ENCODE data around the gene GNAT2. TPM values are rescaled to one million over a fixed set of nuclear protein-coding genes. Genes with fewer than 3 reads are reported as not detected.

The GNAT2 gene
- total RNA-seq, 1 donor: 0.43 TPM

GRCh38 chr1:109567877-109568672, 51.3 kb downstream of the GNAT2 start:
- no peak overlapping the region for H3K4me3 ChIP-seq (ENCODE audit: low read depth, low read length)
- DNase-seq (ENCODE audit: low read depth): no peak
- TF ChIP-seq, protein P1, sequence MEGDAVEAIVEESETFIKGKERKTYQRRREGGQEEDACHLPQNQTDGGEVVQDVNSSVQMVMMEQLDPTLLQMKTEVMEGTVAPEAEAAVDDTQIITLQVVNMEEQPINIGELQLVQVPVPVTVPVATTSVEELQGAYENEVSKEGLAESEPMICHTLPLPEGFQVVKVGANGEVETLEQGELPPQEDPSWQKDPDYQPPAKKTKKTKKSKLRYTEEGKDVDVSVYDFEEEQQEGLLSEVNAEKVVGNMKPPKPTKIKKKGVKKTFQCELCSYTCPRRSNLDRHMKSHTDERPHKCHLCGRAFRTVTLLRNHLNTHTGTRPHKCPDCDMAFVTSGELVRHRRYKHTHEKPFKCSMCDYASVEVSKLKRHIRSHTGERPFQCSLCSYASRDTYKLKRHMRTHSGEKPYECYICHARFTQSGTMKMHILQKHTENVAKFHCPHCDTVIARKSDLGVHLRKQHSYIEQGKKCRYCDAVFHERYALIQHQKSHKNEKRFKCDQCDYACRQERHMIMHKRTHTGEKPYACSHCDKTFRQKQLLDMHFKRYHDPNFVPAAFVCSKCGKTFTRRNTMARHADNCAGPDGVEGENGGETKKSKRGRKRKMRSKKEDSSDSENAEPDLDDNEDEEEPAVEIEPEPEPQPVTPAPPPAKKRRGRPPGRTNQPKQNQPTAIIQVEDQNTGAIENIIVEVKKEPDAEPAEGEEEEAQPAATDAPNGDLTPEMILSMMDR (IDR thresholded peaks at IDR 0.05; ENCODE audit: insufficient read depth, low read depth, low read length): no peak

GRCh38 chr1:109566982-109567381, 52.4 kb downstream of the GNAT2 start:
- H3K4me3 ChIP-seq (ENCODE audit: low read depth, low read length): no peak overlapping the region
- TF ChIP-seq, protein P1 (IDR thresholded peaks at IDR 0.05; ENCODE audit: insufficient read depth, low read depth, low read length): no peak
- no peak for DNase-seq (ENCODE audit: low read depth)

- TF ChIP-seq, protein P1 (IDR thresholded peaks at IDR 0.05; ENCODE audit: insufficient read depth, low read depth, low read length): no peak
- no peak overlapping the region for H3K4me3 ChIP-seq (ENCODE audit: low read depth, low read length)
- peak; percentile 37 for DNase-seq (ENCODE audit: low read depth)
Observed at GRCh38 chr1:109565241-109565640, 54.2 kb downstream of the GNAT2 start.

- no peak for DNase-seq (ENCODE audit: low read depth)
- TF ChIP-seq, protein P1 (IDR thresholded peaks at IDR 0.05; ENCODE audit: insufficient read depth, low read depth, low read length): no peak
- no peak overlapping the region for H3K4me3 ChIP-seq (ENCODE audit: low read depth, low read length)
Observed at GRCh38 chr1:109564194-109564878, 55.1 kb downstream of the GNAT2 start.

DNA sequence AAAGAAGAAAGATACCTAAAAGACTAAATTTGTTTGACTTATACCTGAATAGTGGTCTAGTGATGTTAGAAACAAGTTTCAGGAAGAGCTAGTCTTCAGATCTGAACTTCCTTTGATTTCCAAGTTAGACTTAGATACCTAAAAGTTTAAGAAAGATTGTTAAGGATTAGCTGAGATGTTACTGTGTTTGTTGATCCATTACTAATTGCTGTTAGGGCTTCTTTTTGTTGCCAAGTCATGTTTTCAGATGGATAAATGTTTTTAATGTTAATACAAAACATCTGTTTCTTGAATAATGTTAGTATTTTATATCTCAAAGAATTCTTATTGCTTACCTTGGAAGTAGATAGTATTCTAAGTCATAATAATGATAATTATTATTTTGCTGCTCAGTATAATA, 59.4 kb downstream of the GNAT2 start:
- TF ChIP-seq, protein P1 (IDR thresholded peaks at IDR 0.05; ENCODE audit: insufficient read depth, low read depth, low read length): no peak
- DNase-seq (ENCODE audit: low read depth): no peak
- H3K4me3 ChIP-seq (ENCODE audit: low read depth, low read length): no peak overlapping the region

GRCh38 chr1:109557520-109557919, 61.9 kb downstream of the GNAT2 start:
- no peak for DNase-seq (ENCODE audit: low read depth)
- no peak overlapping the region for H3K4me3 ChIP-seq (ENCODE audit: low read depth, low read length)
- TF ChIP-seq, protein P1 (IDR thresholded peaks at IDR 0.05; ENCODE audit: insufficient read depth, low read depth, low read length): no peak

Measured in fibroblast of villous mesenchyme (primary cell).